ENCODE data around the gene PCID2.

DNA sequence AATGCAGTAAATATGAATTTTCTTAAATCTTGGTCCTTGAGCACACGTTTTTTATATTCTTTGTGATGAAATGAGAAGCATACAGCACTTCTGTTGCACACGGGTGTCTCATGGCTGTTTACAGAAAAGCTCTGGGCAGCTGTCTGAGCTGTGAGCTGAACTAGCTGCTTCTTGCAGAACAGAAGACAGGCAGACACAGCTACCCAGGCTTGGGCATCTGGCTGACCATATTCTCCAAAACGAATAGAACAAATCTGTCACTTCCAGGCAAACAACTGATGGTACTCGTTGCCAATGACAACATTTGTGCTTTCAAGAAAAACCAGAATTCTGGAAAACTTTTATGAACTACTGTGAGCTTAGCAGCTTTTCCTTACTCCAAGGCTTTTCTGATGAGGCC, 16.2 kb downstream of the PCID2 start:
- TF ChIP-seq, protein P1, sequence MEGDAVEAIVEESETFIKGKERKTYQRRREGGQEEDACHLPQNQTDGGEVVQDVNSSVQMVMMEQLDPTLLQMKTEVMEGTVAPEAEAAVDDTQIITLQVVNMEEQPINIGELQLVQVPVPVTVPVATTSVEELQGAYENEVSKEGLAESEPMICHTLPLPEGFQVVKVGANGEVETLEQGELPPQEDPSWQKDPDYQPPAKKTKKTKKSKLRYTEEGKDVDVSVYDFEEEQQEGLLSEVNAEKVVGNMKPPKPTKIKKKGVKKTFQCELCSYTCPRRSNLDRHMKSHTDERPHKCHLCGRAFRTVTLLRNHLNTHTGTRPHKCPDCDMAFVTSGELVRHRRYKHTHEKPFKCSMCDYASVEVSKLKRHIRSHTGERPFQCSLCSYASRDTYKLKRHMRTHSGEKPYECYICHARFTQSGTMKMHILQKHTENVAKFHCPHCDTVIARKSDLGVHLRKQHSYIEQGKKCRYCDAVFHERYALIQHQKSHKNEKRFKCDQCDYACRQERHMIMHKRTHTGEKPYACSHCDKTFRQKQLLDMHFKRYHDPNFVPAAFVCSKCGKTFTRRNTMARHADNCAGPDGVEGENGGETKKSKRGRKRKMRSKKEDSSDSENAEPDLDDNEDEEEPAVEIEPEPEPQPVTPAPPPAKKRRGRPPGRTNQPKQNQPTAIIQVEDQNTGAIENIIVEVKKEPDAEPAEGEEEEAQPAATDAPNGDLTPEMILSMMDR (IDR thresholded peaks at IDR 0.05; ENCODE audit: insufficient read depth, low read length, poor library complexity, severe bottlenecking) = no peak
- no peak for TF ChIP-seq EZH2phosphoT487 (conservative IDR thresholded peaks at IDR 0.05; ENCODE audit: low read length)
